PC-9 (cell line): Measurements from ENCODE around the gene DNAJC2. TPM values are rescaled to one million over a fixed set of nuclear protein-coding genes. Genes with fewer than 3 reads are reported as not detected.

Experiments
- BruUV-seq: library from RNA; stranded (reverse); fragments of 400-500 nt; replicated peaks from 2 replicates; lab custom pipeline; 2021; lab: Mats Ljungman, UMichigan
- CTCF ChIA-PET: fragments of 300-600 bp; sonication (Branson Sonifier 250); formaldehyde crosslinking; loops from one replicate; lab custom pipeline; 2022; ENCODE audit warnings: antibody characterized with exemption; lab: Charles Lee
- POLR2A ChIA-PET: fragments of 300-600 bp; sonication (Branson Sonifier 250); formaldehyde crosslinking; loops from one replicate; lab custom pipeline; 2022; ENCODE audit warnings: antibody characterized with exemption; ENCODE audit not compliant: unreplicated experiment; lab: Charles Lee
- DNase-seq, 2 experiments: peaks; one replicate each; pipeline versions ENCODE4 v3.0.0 to v3.0.0-alpha.2; 2015 to 2022; ENCODE audit warnings: mixed read lengths in 1 of 2
- H2AFZ ChIP-seq: fragments of 200-600 bp; sonication (generic); 2 replicates; pipeline ENCODE4 v1.8.1; 2017; ENCODE audit warnings: antibody characterized with exemption
- H3F3A ChIP-seq: fragments of 200-600 bp; sonication (generic); 2 replicates; pipeline ENCODE4 v1.8.1; 2017; ENCODE audit warnings: antibody characterized with exemption, mild to moderate bottlenecking, low read depth; ENCODE audit not compliant: insufficient read depth
- H3K27ac ChIP-seq: fragments of 200-600 bp; sonication (generic); 2 replicates; pipeline ENCODE4 v1.6.1; 2016; ENCODE audit warnings: mixed run types
- H3K27me3 ChIP-seq: fragments of 200-600 bp; sonication (generic); 2 replicates; pipeline ENCODE4 v1.6.1; 2016; ENCODE audit warnings: low read depth, mixed run types; ENCODE audit not compliant: insufficient read depth
- H3K36me3 ChIP-seq: fragments of 200-600 bp; sonication (generic); 2 replicates; pipeline ENCODE4 v1.6.1; 2016; ENCODE audit warnings: low read depth, mixed run types
- H3K4me1 ChIP-seq: fragments of 200-600 bp; sonication (generic); replicated peaks from 2 replicates; pipeline ENCODE4 v1.6.1; 2016; ENCODE audit warnings: mixed run types; ENCODE audit not compliant: insufficient read depth
- H3K4me2 ChIP-seq: fragments of 200-600 bp; sonication (generic); 2 replicates; pipeline ENCODE4 v1.6.1; 2017; ENCODE audit warnings: mixed run types
- H3K4me3 ChIP-seq: fragments of 200-600 bp; sonication (generic); 2 replicates; pipeline ENCODE4 v1.6.1; 2016; ENCODE audit warnings: mixed run types
- H3K79me2 ChIP-seq: fragments of 200-600 bp; sonication (generic); 2 replicates; pipeline ENCODE4 v1.6.1; 2017; ENCODE audit warnings: low read depth, mixed run types
- H3K9me2 ChIP-seq: fragments of 200-600 bp; sonication (generic); 2 replicates; pipeline ENCODE4 v1.8.1; 2017; ENCODE audit warnings: mild to moderate bottlenecking; ENCODE audit not compliant: insufficient read depth
- H3K9me3 ChIP-seq: fragments of 200-600 bp; sonication (generic); 2 replicates; pipeline ENCODE4 v1.8.1; 2016; ENCODE audit warnings: low read depth; ENCODE audit not compliant: insufficient read depth
- H4K20me1 ChIP-seq: fragments of 200-600 bp; sonication (generic); 2 replicates; pipeline ENCODE4 v1.8.1; 2017; ENCODE audit not compliant: insufficient read depth
- CTCF ChIP-seq: fragments of 200-600 bp; sonication (generic); conservative IDR thresholded peaks from 2 replicates; pipeline ENCODE4 v1.6.1; 2017; ENCODE audit warnings: mixed run types, antibody characterized with exemption, mild to moderate bottlenecking, moderate library complexity
- EZH2 ChIP-seq: fragments of 200-600 bp; sonication (generic); IDR thresholded peaks from 2 replicates; pipeline ENCODE4 v1.8.0; 2017; ENCODE audit warnings: antibody characterized with exemption, low read depth
- intact Hi-C: fragments of 100-400 bp; cut with micrococcal nuclease; formaldehyde crosslinking; loops from one replicate; pipeline ENCODE4 v1.10.0; 2022; ENCODE audit not compliant: unreplicated experiment
- total RNA-seq: library from RNA; stranded (reverse); gene quantifications from 2 replicates; pipeline ENCODE4 v1.2.3, GENCODE V29; 2021

DNAJC2 gene
- total RNA-seq, 1 experiment from 2014 or later = 37.8 TPM

GRCh38 chr7:103382032-103382402 is 37.5 kb upstream of the DNAJC2 start:
- Histone ChIP-seq H3K4me2 (no peak overlapping the region), H2AFZ (no peak overlapping the region), H3K9me2 (no peaks in the 10 kb centered on the region), H3F3A (peaks cover 9% of the 10 kb centered on the region; the same call in 1 of the 2 replicates), H3K27me3 (no peaks in the 10 kb centered on the region), H3K79me2 (no peaks in the 10 kb centered on the region), H4K20me1 (no peaks in the 10 kb centered on the region), H3K9me3 (no peaks in the 10 kb centered on the region; the same call in 1 of the 2 replicates), H3K27ac (no peak overlapping the region), H3K4me1 (no peaks in the 10 kb centered on the region), H3K4me3 (no peak overlapping the region), H3K36me3 (no peaks in the 10 kb centered on the region)
- intact Hi-C loops = no loop called here
- BruUV-seq = no TSS peak
- ChIA-PET POLR2A (no interaction called here), CTCF (no interaction called here)
- TF ChIP-seq CTCF = no peak
- no peak for TF ChIP-seq EZH2
- DNase-seq = no peak

- no peaks in the 10 kb centered on the region for H4K20me1 ChIP-seq
- DNase-seq = no peak
- no peak for TF ChIP-seq CTCF
- no peaks in the 10 kb centered on the region; the same call in 1 of the 2 replicates for H3K9me3 ChIP-seq
- no TSS peak for BruUV-seq
- no peaks in the 10 kb centered on the region for H3K27me3 ChIP-seq
- POLR2A ChIA-PET = no interaction called here
- no peaks in the 10 kb centered on the region for H3K79me2 ChIP-seq
- H2AFZ ChIP-seq = no peak overlapping the region
- no peak overlapping the region for H3K27ac ChIP-seq
- intact Hi-C loops = no loop called here
- H3K4me1 ChIP-seq = no peaks in the 10 kb centered on the region
- H3K4me3 ChIP-seq = no peak overlapping the region
- H3K9me2 ChIP-seq = no peaks in the 10 kb centered on the region
- H3K4me2 ChIP-seq = no peak overlapping the region
- peaks cover 9% of the 10 kb centered on the region; the same call in 1 of the 2 replicates for H3F3A ChIP-seq
- no peaks in the 10 kb centered on the region for H3K36me3 ChIP-seq
- CTCF ChIA-PET = no interaction called here
These were observed 36.9 kb upstream of the DNAJC2 start for GRCh38 chr7:103381280-103382031.

GRCh38 chr7:103380395-103381191 is 36.0 kb upstream of the DNAJC2 start:
- no peaks in the 10 kb centered on the region for H4K20me1 ChIP-seq
- H3K9me3 ChIP-seq = no peaks in the 10 kb centered on the region; the same call in 1 of the 2 replicates
- ChIA-PET CTCF (no interaction called here), POLR2A (no interaction called here)
- no peak overlapping the region for H3K4me2 ChIP-seq
- DNase-seq = no peak
- intact Hi-C loops = no loop called here
- TF ChIP-seq EZH2 (no peak), CTCF (no peak)
- BruUV-seq = no TSS peak
- no peaks in the 10 kb centered on the region for H3K36me3 ChIP-seq
- H3K79me2 ChIP-seq = no peaks in the 10 kb centered on the region
- peaks cover 9% of the 10 kb centered on the region; the same call in 1 of the 2 replicates for H3F3A ChIP-seq
- H3K27ac ChIP-seq = no peak overlapping the region
- H3K9me2 ChIP-seq = no peaks in the 10 kb centered on the region
- no peak overlapping the region for H3K4me3 ChIP-seq
- no peaks in the 10 kb centered on the region for H3K27me3 ChIP-seq
- no peaks in the 10 kb centered on the region for H3K4me1 ChIP-seq
- no peak overlapping the region for H2AFZ ChIP-seq
